ENCODE results near the gene ZNF8.

- no peak for TF ChIP-seq CTCF (IDR thresholded peaks at IDR 0.05)
- TF ChIP-seq POLR2A (IDR thresholded peaks at IDR 0.05) = no peak
- no peak for TF ChIP-seq POLR2AphosphoS5 (IDR thresholded peaks at IDR 0.05)
Observed at GRCh38 chr19:58328999-58329398, 50.2 kb downstream of the ZNF8 start.
